Renal cortical epithelial cell (primary cell): ENCODE data around the gene B4GALT1. TPM values are rescaled to one million over a fixed set of nuclear protein-coding genes. Genes with fewer than 3 reads are reported as not detected.
"Not testable (repeated sequence)": the region's sequence is repeated elsewhere in the genome, so short reads cannot be mapped to it uniquely, and the experiment has no call there.

Experiments
- DNase-seq: peaks from one replicate; pipeline ENCODE4 v3.0.0-alpha.2; 2011; ENCODE audit warnings: low read depth
- total RNA-seq: library from RNA; depleted of rRNA; stranded (reverse); fragments of >200 nt; gene quantifications from 2 replicates; pipeline ENCODE4 v1.2.3, GENCODE V29; 2014

B4GALT1 gene
- total RNA-seq, 1 donor from 2014 or later = 113 TPM

GRCh38 chr9:33162721-33163311 is 4.3 kb downstream of the B4GALT1 start:
- DNase-seq = peak; percentile 81

GRCh38 chr9:33161589-33162132 is 5.5 kb downstream of the B4GALT1 start:
- peak; percentile 69 for DNase-seq

GRCh38 chr9:33161011-33161588 is 6.0 kb downstream of the B4GALT1 start:
- DNase-seq = peak; percentile 98

GRCh38 chr9:33160446-33160845 is 6.7 kb downstream of the B4GALT1 start:
- DNase-seq = not testable (repeated sequence)

- peak; percentile 78 for DNase-seq
Observed at GRCh38 chr9:33159777-33160127, 7.4 kb downstream of the B4GALT1 start.

GRCh38 chr9:33158843-33159776 is 8.0 kb downstream of the B4GALT1 start:
- DNase-seq = no peak

GRCh38 chr9:33157960-33158842 is 8.9 kb downstream of the B4GALT1 start:
- peak; percentile 65 for DNase-seq

GRCh38 chr9:33155393-33155792 is 11.7 kb downstream of the B4GALT1 start:
- DNase-seq = peak; percentile 54

GRCh38 chr9:33154371-33154770 is 12.8 kb downstream of the B4GALT1 start:
- no peak for DNase-seq

- DNase-seq = no peak
Observed at GRCh38 chr9:33153666-33154065, 13.5 kb downstream of the B4GALT1 start.

- no peak for DNase-seq
Observed at GRCh38 chr9:33153001-33153400, 14.1 kb downstream of the B4GALT1 start.

- no peak for DNase-seq
Observed at GRCh38 chr9:33151601-33152000, 15.5 kb downstream of the B4GALT1 start.

- DNase-seq = peak; percentile 97
Observed at GRCh38 chr9:33151007-33151557, 16.1 kb downstream of the B4GALT1 start.

- DNase-seq = no peak
Observed at GRCh38 chr9:33148367-33149014, 18.6 kb downstream of the B4GALT1 start.

GRCh38 chr9:33147416-33148169 is 19.5 kb downstream of the B4GALT1 start:
- DNase-seq = no peak

- no peak for DNase-seq
Observed at GRCh38 chr9:33146298-33146697, 20.8 kb downstream of the B4GALT1 start.

- no peak for DNase-seq
Observed at GRCh38 chr9:33144551-33144950, 22.6 kb downstream of the B4GALT1 start.

- DNase-seq = peak; percentile 99
Observed at GRCh38 chr9:33143241-33143661, 23.9 kb downstream of the B4GALT1 start.

- DNase-seq = no peak
Observed at GRCh38 chr9:33142535-33142934, 24.6 kb downstream of the B4GALT1 start.
